Vagina (tissue), 2 donors: Measurements from ENCODE around the gene RTTN.

ENCODE experiments used
- CTCF ChIP-seq, 3 experiments: fragments of 450-650 bp in 2 of 3; fragments of 200-600 bp in 1 of 3; sonication (generic) in 1 of 3; IDR thresholded peaks; one replicate each; pipeline ENCODE4 v1.5.1; 2017 to 2019; ENCODE audit warnings: antibody characterized with exemption in 3 of 3, mild to moderate bottlenecking in 2 of 3, moderate library complexity in 2 of 3
- POLR2AphosphoS5 ChIP-seq, 2 donors: sonication (generic); formaldehyde crosslinking; IDR thresholded peaks; one replicate each; pipeline ENCODE4 v1.9.0; 2017; ENCODE audit warnings: antibody characterized with exemption in 2 of 2, mild to moderate bottlenecking in 2 of 2, low read depth in 1 of 2; ENCODE audit not compliant: insufficient read depth in 1 of 2

GRCh38 chr18:70148039-70148938 is 57.2 kb downstream of the RTTN start:
- TF ChIP-seq CTCF (IDR thresholded peaks at IDR 0.05) (no peak), POLR2AphosphoS5 (IDR thresholded peaks at IDR 0.05; ENCODE audit: insufficient read depth in 1 of 2, low read depth in 1 of 2) (no peak)
